ENCODE data around the gene PPIG.

- no peak for TF ChIP-seq CTCF (IDR thresholded peaks at IDR 0.05)
- TF ChIP-seq POLR2A (IDR thresholded peaks at IDR 0.05), result no peak
- no peak for TF ChIP-seq EP300 (IDR thresholded peaks at IDR 0.05)
- no peak for TF ChIP-seq POLR2AphosphoS5 (IDR thresholded peaks at IDR 0.05)
Observed at GRCh38 chr2:169609264-169609663, 25.1 kb downstream of the PPIG start.

Data from gastroesophageal sphincter (tissue), 3 donors.